Panc1 (cell line): ENCODE data around the gene KRT77. TPM values are rescaled to one million over a fixed set of nuclear protein-coding genes. Genes with fewer than 3 reads are reported as not detected.

Experiments
- ATAC-seq: fragments of 200-7000 bp; cut with Tn5 transposase; 2 replicates; pipeline ENCODE4 v1.9.1; 2020; ENCODE audit warnings: mild to moderate bottlenecking, moderate library complexity
- Bru-seq: library from RNA; stranded (reverse); fragments of 400-500 nt; gene quantifications from one replicate; lab custom pipeline; 2021; lab: Mats Ljungman, UMichigan
- BruChase-seq, 2 experiments: library from RNA; stranded (reverse); fragments of 400-500 nt; gene quantifications; one replicate each; lab custom pipeline; 2021; lab: Mats Ljungman, UMichigan
- BruUV-seq: library from RNA; stranded (reverse); fragments of 400-500 nt; replicated peaks from 2 replicates; lab custom pipeline; 2021; lab: Mats Ljungman, UMichigan
- CTCF ChIA-PET: fragments of 300-600 bp; sonication (Branson Sonifier 250); formaldehyde crosslinking; loops from one replicate; lab custom pipeline; 2022; ENCODE audit warnings: antibody characterized with exemption; lab: Charles Lee
- POLR2A ChIA-PET: fragments of 300-600 bp; sonication (Branson Sonifier 250); formaldehyde crosslinking; loops from one replicate; lab custom pipeline; 2022; ENCODE audit warnings: antibody characterized with exemption; lab: Charles Lee
- DNase-seq: peaks from one replicate; pipeline ENCODE4 v3.0.0-alpha.2; 2010; ENCODE audit warnings: low read depth, low spot score
- H3K27ac ChIP-seq: 2 replicates; pipeline ENCODE4 v1.5.1; 2011; ENCODE audit warnings: mild to moderate bottlenecking, low read length, inconsistent platforms
- H3K27me3 ChIP-seq: fragments of 200-500 bp; sonication (Bioruptor generic); 2 replicates; pipeline ENCODE4 v1.6.0; 2014; ENCODE audit warnings: low read length, inconsistent platforms; ENCODE audit not compliant: control insufficient read depth, insufficient read depth
- H3K36me3 ChIP-seq: fragments of 200-500 bp; sonication (Bioruptor generic); 2 replicates; pipeline ENCODE4 v1.5.1; 2014; ENCODE audit warnings: inconsistent platforms, mild to moderate bottlenecking, low read length, moderate library complexity; ENCODE audit not compliant: control insufficient read depth, insufficient read depth
- H3K4me1 ChIP-seq: 2 replicates; pipeline ENCODE4 v1.5.1; 2011; ENCODE audit warnings: inconsistent platforms, mild to moderate bottlenecking, low read length, moderate library complexity; ENCODE audit not compliant: control insufficient read depth, insufficient read depth
- H3K4me3 ChIP-seq, 2 experiments: 2 replicates each; pipeline ENCODE4 v1.5.1; 2011 to 2012; ENCODE audit warnings: low read depth in 2 of 2, low read length in 2 of 2, mild to moderate bottlenecking in 2 of 2, inconsistent platforms in 1 of 2, moderate library complexity in 1 of 2
- H3K9me3 ChIP-seq: fragments of 200-500 bp; sonication (Bioruptor generic); 2 replicates; pipeline ENCODE4 v1.5.1; 2014; ENCODE audit warnings: low read depth, mild to moderate bottlenecking, inconsistent platforms, low read length, moderate library complexity; ENCODE audit not compliant: control insufficient read depth, insufficient read depth
- CTCF ChIP-seq: fragments of 450-650 bp; IDR thresholded peaks from 2 replicates; pipeline ENCODE4 v1.5.1; 2017; ENCODE audit warnings: mild to moderate bottlenecking
- POLR2AphosphoS5 ChIP-seq: IDR thresholded peaks from 2 replicates; pipeline ENCODE4 v1.6.1; 2012; ENCODE audit warnings: mild to moderate bottlenecking, low read depth, low read length, moderate library complexity
- SIN3A ChIP-seq: IDR thresholded peaks from 2 replicates; pipeline ENCODE4 v1.6.1; 2012; ENCODE audit warnings: low read depth, mild to moderate bottlenecking, low read length, moderate library complexity, borderline replicate concordance; ENCODE audit not compliant: insufficient read depth
- TCF7L2 ChIP-seq: IDR thresholded peaks from 2 replicates; pipeline ENCODE4 v1.6.1; 2011; ENCODE audit warnings: mild to moderate bottlenecking, low read depth, low read length, inconsistent platforms
- in situ Hi-C: cut with HindIII; loops from 2 replicates; pipeline ENCODE4 v1.10.0; 2016; ENCODE audit warnings: low sequenced_read_pairs, low pct_unique_long_range_greater_than_20kb
- intact Hi-C: fragments of 100-400 bp; cut with micrococcal nuclease; formaldehyde crosslinking; loops from one replicate; pipeline ENCODE4 v1.10.0; 2022; ENCODE audit not compliant: unreplicated experiment
- long read RNA-seq: library from polyadenylated mRNA; unstranded; transcript quantifications from one replicate; pipeline ENCODE4 v2.0.0, GENCODE V29; 2021; ENCODE audit not compliant: unreplicated experiment
- polyA plus RNA-seq: library from polyadenylated mRNA; unstranded; fragments of >200 nt; gene quantifications from one replicate; pipeline ENCODE4 v1.2.1, GENCODE V29; 2012; ENCODE audit warnings: missing spikeins; ENCODE audit not compliant: insufficient read length
- total RNA-seq: library from RNA; stranded (reverse); gene quantifications from one replicate; pipeline ENCODE4 v1.2.1, GENCODE V29; 2021; ENCODE audit not compliant: unreplicated experiment
- TF ChIP-seq, protein P1 (sequence below), 2 experiments: IDR thresholded peaks; 2 replicates each; pipeline ENCODE4 v1.6.1; 2011 to 2012; ENCODE audit warnings: low read depth in 2 of 2, control low read depth in 1 of 2, low read length in 1 of 2, mild to moderate bottlenecking in 1 of 2, moderate library complexity in 1 of 2; ENCODE audit not compliant: insufficient read depth in 1 of 2

KRT77 gene
- total RNA-seq: not detected
- not detected for polyA plus RNA-seq
- not detected for Bru-seq, nascent RNA
- BruChase-seq, experiment 1, labeled RNA remaining after a 2-hour chase: percentile 6 among the genes with signal in this experiment
- BruChase-seq, experiment 2, labeled RNA remaining after a 6-hour chase: percentile 7 among the genes with signal in this experiment
- long read RNA-seq: 0 reads

GRCh38 chr12:52703424-52703823, at the start of gene KRT77:
Gene KRT77, minus strand, starts transcription at chr12:52703524. Its CDS starts 90 bp downstream, at chr12:52703434.
- ATAC-seq (no peak), DNase-seq (no peak)
- intact Hi-C loops: no loop called here
- no peak within 1 kb of the TSS for H3K4me3 ChIP-seq
- H3K36me3 ChIP-seq: no peaks in the 10 kb centered on the region
- BruUV-seq: no TSS peak
- peaks cover 8% of the 10 kb centered on the region for H3K27me3 ChIP-seq
- no peaks in the 10 kb centered on the region for H3K4me1 ChIP-seq
- H3K27ac ChIP-seq: no peak within 1 kb of the TSS
- ChIA-PET POLR2A (no interaction called here), CTCF (interaction anchor here (0.7 kb wide), 1 partner anchor 17 kb away, joined by 3 read pairs; no protein-coding TSS in a partner anchor)
- in situ Hi-C loops: no loop called here
- TF ChIP-seq POLR2AphosphoS5: no peak
- TF ChIP-seq TCF7L2: no peak
- TF ChIP-seq, protein P1, sequence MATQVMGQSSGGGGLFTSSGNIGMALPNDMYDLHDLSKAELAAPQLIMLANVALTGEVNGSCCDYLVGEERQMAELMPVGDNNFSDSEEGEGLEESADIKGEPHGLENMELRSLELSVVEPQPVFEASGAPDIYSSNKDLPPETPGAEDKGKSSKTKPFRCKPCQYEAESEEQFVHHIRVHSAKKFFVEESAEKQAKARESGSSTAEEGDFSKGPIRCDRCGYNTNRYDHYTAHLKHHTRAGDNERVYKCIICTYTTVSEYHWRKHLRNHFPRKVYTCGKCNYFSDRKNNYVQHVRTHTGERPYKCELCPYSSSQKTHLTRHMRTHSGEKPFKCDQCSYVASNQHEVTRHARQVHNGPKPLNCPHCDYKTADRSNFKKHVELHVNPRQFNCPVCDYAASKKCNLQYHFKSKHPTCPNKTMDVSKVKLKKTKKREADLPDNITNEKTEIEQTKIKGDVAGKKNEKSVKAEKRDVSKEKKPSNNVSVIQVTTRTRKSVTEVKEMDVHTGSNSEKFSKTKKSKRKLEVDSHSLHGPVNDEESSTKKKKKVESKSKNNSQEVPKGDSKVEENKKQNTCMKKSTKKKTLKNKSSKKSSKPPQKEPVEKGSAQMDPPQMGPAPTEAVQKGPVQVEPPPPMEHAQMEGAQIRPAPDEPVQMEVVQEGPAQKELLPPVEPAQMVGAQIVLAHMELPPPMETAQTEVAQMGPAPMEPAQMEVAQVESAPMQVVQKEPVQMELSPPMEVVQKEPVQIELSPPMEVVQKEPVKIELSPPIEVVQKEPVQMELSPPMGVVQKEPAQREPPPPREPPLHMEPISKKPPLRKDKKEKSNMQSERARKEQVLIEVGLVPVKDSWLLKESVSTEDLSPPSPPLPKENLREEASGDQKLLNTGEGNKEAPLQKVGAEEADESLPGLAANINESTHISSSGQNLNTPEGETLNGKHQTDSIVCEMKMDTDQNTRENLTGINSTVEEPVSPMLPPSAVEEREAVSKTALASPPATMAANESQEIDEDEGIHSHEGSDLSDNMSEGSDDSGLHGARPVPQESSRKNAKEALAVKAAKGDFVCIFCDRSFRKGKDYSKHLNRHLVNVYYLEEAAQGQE (IDR thresholded peaks at IDR 0.05; ENCODE audit: insufficient read depth in 1 of 2, low read depth in 2 of 2, low read length in 1 of 2): no peak
- no peak for TF ChIP-seq CTCF
- no peak for TF ChIP-seq SIN3A
- H3K9me3 ChIP-seq: no peaks in the 10 kb centered on the region

DNA sequence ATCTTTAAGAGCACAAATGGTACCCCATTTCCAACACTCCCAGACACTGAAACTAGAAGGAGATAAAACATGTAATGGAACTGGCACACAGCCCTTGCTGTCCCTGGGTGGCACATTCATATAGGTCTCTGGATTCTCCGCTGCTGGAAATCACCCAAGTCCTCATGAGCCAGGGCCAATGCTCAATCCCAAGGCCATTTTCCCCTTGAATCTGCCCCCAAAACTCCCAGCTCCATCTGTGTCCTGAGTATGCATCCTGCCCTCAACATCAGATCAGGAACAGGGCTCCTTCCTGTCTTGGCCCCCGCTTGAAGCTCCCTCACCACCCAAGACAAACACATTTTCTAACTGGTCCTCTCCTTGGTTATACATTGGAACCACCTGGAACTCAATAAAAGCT, 49.2 kb upstream of the KRT77 start:
- intact Hi-C loops (no loop called here), in situ Hi-C loops (no loop called here)
- H3K9me3 ChIP-seq: no peaks in the 10 kb centered on the region
- no peak overlapping the region for H3K27ac ChIP-seq
- H3K4me3 ChIP-seq: no peak overlapping the region
- no peak for TF ChIP-seq TCF7L2
- POLR2A ChIA-PET: no interaction called here
- no peak for DNase-seq
- no peaks in the 10 kb centered on the region for H3K36me3 ChIP-seq
- BruUV-seq: no TSS peak
- peaks cover 9% of the 10 kb centered on the region for H3K27me3 ChIP-seq
- no peak for ATAC-seq
- CTCF ChIA-PET: interaction anchor here (0.6 kb wide), 1 partner anchor 127 kb away, joined by 8 read pairs; no protein-coding TSS in a partner anchor
- no peaks in the 10 kb centered on the region for H3K4me1 ChIP-seq

DNA sequence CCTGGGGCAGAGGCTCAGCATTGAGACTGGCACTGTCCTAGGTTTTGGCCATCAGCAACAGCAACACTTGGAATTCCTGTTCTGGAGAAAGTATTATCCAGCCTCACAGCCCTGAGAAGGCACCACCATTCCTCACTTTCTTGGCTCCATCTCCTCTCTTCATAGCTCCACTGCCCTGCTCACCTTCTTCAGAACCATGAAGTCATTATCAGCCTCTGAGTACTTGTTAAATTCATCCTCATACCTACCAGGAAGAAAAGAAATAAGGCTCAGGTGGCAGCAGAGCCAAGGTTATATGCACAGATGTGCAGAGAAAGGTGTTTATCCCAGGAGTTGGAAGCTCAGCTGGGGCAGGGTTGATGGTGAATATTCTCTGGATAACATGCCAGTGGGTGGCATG, 48.5 kb upstream of the KRT77 start:
- DNase-seq (no peak), ATAC-seq (no peak)
- no peaks in the 10 kb centered on the region for H3K36me3 ChIP-seq
- no peaks in the 10 kb centered on the region for H3K9me3 ChIP-seq
- in situ Hi-C loops: no loop called here
- H3K4me3 ChIP-seq: no peak overlapping the region
- H3K27ac ChIP-seq: no peak overlapping the region
- TF ChIP-seq, protein P1 (IDR thresholded peaks at IDR 0.05; ENCODE audit: insufficient read depth in 1 of 2, low read depth in 2 of 2, low read length in 1 of 2): no peak
- TF ChIP-seq CTCF: no peak
- no peak for TF ChIP-seq POLR2AphosphoS5
- no peak for TF ChIP-seq TCF7L2
- TF ChIP-seq SIN3A: no peak
- H3K27me3 ChIP-seq: peaks cover 12% of the 10 kb centered on the region
- no TSS peak for BruUV-seq
- intact Hi-C loops: no loop called here
- ChIA-PET POLR2A (interaction anchor here (0.6 kb wide), 1 partner anchor 141 kb away, joined by 5 read pairs; no protein-coding TSS in a partner anchor), CTCF (no interaction called here)
- H3K4me1 ChIP-seq: no peaks in the 10 kb centered on the region
